ENCODE results near the gene MRPL30. TPM values are rescaled to one million over a fixed set of nuclear protein-coding genes. Genes with fewer than 3 reads are reported as not detected.

The MRPL30 gene
- total RNA-seq, 2 experiments from 2014 or later, result 21.1 to 22.2 TPM

GRCh38 chr2:99154643-99155536, 26.1 kb upstream of the MRPL30 start, which contains the start of the genes LIPT1 and TSGA10:
Gene LIPT1, plus strand, starts transcription at chr2:99154967. Its CDS starts 6,991 bp downstream, at chr2:99161958.
Gene TSGA10, minus strand, starts transcription at chr2:99154942. Its CDS starts 45,503 bp downstream, at chr2:99109439.
- Mint-ChIP-seq H3K27ac (peak within 1 kb of the TSS; percentile 72), H3K4me3 (no peak within 1 kb of the TSS), H3K9me3 (no peaks in the 10 kb centered on the region), H3K36me3 (ENCODE audit: low read depth) (peaks cover 19% of the 10 kb centered on the region), H3K4me1 (peaks cover 29% of the 10 kb centered on the region), H3K27me3 (no peaks in the 10 kb centered on the region)
- peak; percentile 93 for DNase-seq
- POLR2A ChIA-PET, result interaction anchor here (0.6 to 4.7 kb wide), 16 partner anchors 9 to 546 kb away, joined by 3 to 32 read pairs (median 4); partner anchors contain the start of genes C2orf15, COA5, MITD1 and MRPL30
- CTCF ChIA-PET, result interaction anchor here (1.2 to 4.5 kb wide), 4 partner anchors 13 to 25 kb away, joined by 3 to 23 read pairs (median 8); partner anchors contain the start of gene C2orf15

- Mint-ChIP-seq H3K9me3 (no peaks in the 10 kb centered on the region), H3K36me3 (ENCODE audit: low read depth) (peaks cover 19% of the 10 kb centered on the region), H3K27me3 (no peaks in the 10 kb centered on the region), H3K4me3 (no peak overlapping the region), H3K27ac (no peak overlapping the region), H3K4me1 (peaks cover 26% of the 10 kb centered on the region)
- ChIA-PET CTCF (interaction anchor here (1.5 to 4.5 kb wide), 3 partner anchors 11 to 23 kb away, joined by 5 to 23 read pairs (median 15); partner anchors contain the start of gene MITD1), POLR2A (interaction anchor here (1.3 to 4.7 kb wide), 4 partner anchors 13 to 427 kb away, joined by 3 to 32 read pairs (median 4); partner anchors contain the start of gene C2orf15)
- DNase-seq, result no peak
These were observed 24.1 kb upstream of the MRPL30 start for GRCh38 chr2:99156891-99157290.

- peaks cover 24% of the 10 kb centered on the region for H3K36me3 Mint-ChIP-seq (ENCODE audit: low read depth)
- H3K27ac Mint-ChIP-seq, result no peak overlapping the region
- no peak for DNase-seq
- H3K9me3 Mint-ChIP-seq, result no peaks in the 10 kb centered on the region
- no peak overlapping the region for H3K4me3 Mint-ChIP-seq
- POLR2A ChIA-PET, result interaction anchor here (1.6 to 4.7 kb wide), 2 partner anchors 11 to 17 kb away, joined by 4 to 32 read pairs; partner anchors contain the start of gene C2orf15
- H3K4me1 Mint-ChIP-seq, result peaks cover 26% of the 10 kb centered on the region
- H3K27me3 Mint-ChIP-seq, result no peaks in the 10 kb centered on the region
- CTCF ChIA-PET, result interaction anchor here (0.7 to 4.5 kb wide), 6 partner anchors 7 to 322 kb away, joined by 3 to 23 read pairs (median 4); partner anchors contain the start of genes C2orf15 and MITD1
These were observed 22.4 kb upstream of the MRPL30 start for GRCh38 chr2:99158599-99158998.

GRCh38 chr2:99159594-99159993, 21.4 kb upstream of the MRPL30 start:
- ChIA-PET CTCF (interaction anchor here (1.4 to 3.7 kb wide), 2 partner anchors 18 to 21 kb away, joined by 3 to 15 read pairs; partner anchors contain the start of genes C2orf15 and MITD1), POLR2A (no interaction called here)
- Mint-ChIP-seq H3K9me3 (no peaks in the 10 kb centered on the region), H3K4me1 (peaks cover 26% of the 10 kb centered on the region), H3K36me3 (ENCODE audit: low read depth) (peaks cover 31% of the 10 kb centered on the region), H3K27me3 (no peaks in the 10 kb centered on the region), H3K27ac (no peak overlapping the region), H3K4me3 (no peak overlapping the region)
- no peak for DNase-seq

GRCh38 chr2:99166218-99166617, 14.8 kb upstream of the MRPL30 start:
- no peak for DNase-seq
- peak overlapping the region; percentile 41 for H3K27ac Mint-ChIP-seq
- H3K4me3 Mint-ChIP-seq, result no peak overlapping the region
- no peaks in the 10 kb centered on the region for H3K27me3 Mint-ChIP-seq
- no peaks in the 10 kb centered on the region for H3K9me3 Mint-ChIP-seq
- ChIA-PET CTCF (interaction anchor here (0.7 to 1.5 kb wide), 4 partner anchors 8 to 281 kb away, joined by 4 read pairs; no protein-coding TSS in a partner anchor), POLR2A (interaction anchor here (0.7 to 1.5 kb wide), 2 partner anchors 10 to 14 kb away, joined by 3 to 6 read pairs; partner anchors contain the start of genes MITD1 and MRPL30)
- H3K36me3 Mint-ChIP-seq (ENCODE audit: low read depth), result peaks cover 60% of the 10 kb centered on the region
- peaks cover 17% of the 10 kb centered on the region for H3K4me1 Mint-ChIP-seq

- Mint-ChIP-seq H3K4me1 (peaks cover 24% of the 10 kb centered on the region), H3K27ac (peak overlapping the region; percentile 9), H3K9me3 (no peaks in the 10 kb centered on the region), H3K4me3 (no peak overlapping the region), H3K27me3 (no peaks in the 10 kb centered on the region), H3K36me3 (ENCODE audit: low read depth) (peaks cover 68% of the 10 kb centered on the region)
- ChIA-PET CTCF (interaction anchor here (0.6 to 3.3 kb wide), 4 partner anchors 9 to 321 kb away, joined by 3 to 23 read pairs (median 4); partner anchors contain the start of genes LIPT1, MITD1, MRPL30 and TSGA10), POLR2A (interaction anchor here (1.0 to 2.4 kb wide), 3 partner anchors 11 to 14 kb away, joined by 4 to 15 read pairs (median 4); partner anchors contain the start of genes MITD1 and MRPL30)
- DNase-seq, result no peak
These were observed 11.4 kb upstream of the MRPL30 start for GRCh38 chr2:99169534-99169933.

GRCh38 chr2:99171377-99172140, 9.4 kb upstream of the MRPL30 start:
- ChIA-PET POLR2A (no interaction called here), CTCF (interaction anchor here (0.5 kb wide), 1 partner anchor 334 kb away, joined by 3 read pairs; no protein-coding TSS in a partner anchor)
- Mint-ChIP-seq H3K9me3 (no peaks in the 10 kb centered on the region), H3K27me3 (no peaks in the 10 kb centered on the region), H3K4me3 (no peak overlapping the region), H3K36me3 (ENCODE audit: low read depth) (peaks cover 55% of the 10 kb centered on the region), H3K27ac (no peak overlapping the region), H3K4me1 (peaks cover 29% of the 10 kb centered on the region)
- DNase-seq, result no peak

- peaks cover 45% of the 10 kb centered on the region for H3K4me1 Mint-ChIP-seq
- DNase-seq, result no peak
- ChIA-PET CTCF (interaction anchor here (0.8 to 2.2 kb wide), 2 partner anchors 41 to 155 kb away, joined by 3 to 19 read pairs; partner anchors contain the start of genes EIF5B and TXNDC9), POLR2A (interaction anchor here (0.6 to 3.6 kb wide), 8 partner anchors 13 to 742 kb away, joined by 3 to 36 read pairs (median 10); partner anchors contain the start of genes C2orf15, EIF5B, LIPT1 and REV1)
- H3K9me3 Mint-ChIP-seq, result no peaks in the 10 kb centered on the region
- no peaks in the 10 kb centered on the region for H3K27me3 Mint-ChIP-seq
- H3K36me3 Mint-ChIP-seq (ENCODE audit: low read depth), result peaks cover 19% of the 10 kb centered on the region
- H3K27ac Mint-ChIP-seq, result peak overlapping the region; percentile 88
- peak overlapping the region; percentile 97 for H3K4me3 Mint-ChIP-seq
These were observed 628 bp downstream of the MRPL30 start for GRCh38 chr2:99181624-99182000.

- Mint-ChIP-seq H3K9me3 (no peaks in the 10 kb centered on the region), H3K36me3 (ENCODE audit: low read depth) (peaks cover 12% of the 10 kb centered on the region), H3K4me1 (peaks cover 40% of the 10 kb centered on the region), H3K4me3 (no peak overlapping the region), H3K27ac (no peak overlapping the region), H3K27me3 (no peaks in the 10 kb centered on the region)
- POLR2A ChIA-PET, result interaction anchor here (3.6 kb wide), 1 partner anchor 153 kb away, joined by 36 read pairs; the partner anchor contains the start of genes EIF5B and TXNDC9
- CTCF ChIA-PET, result no interaction called here
- no peak for DNase-seq
These were observed 2.0 kb downstream of the MRPL30 start for GRCh38 chr2:99183025-99183424.

GRCh38 chr2:99184811-99185210, 3.8 kb downstream of the MRPL30 start:
- no peak overlapping the region for H3K4me3 Mint-ChIP-seq
- POLR2A ChIA-PET, result no interaction called here
- no peak overlapping the region for H3K27ac Mint-ChIP-seq
- CTCF ChIA-PET, result interaction anchor here (1.6 kb wide), 1 partner anchor 152 kb away, joined by 4 read pairs; the partner anchor contains the start of gene TXNDC9
- peaks cover 20% of the 10 kb centered on the region for H3K36me3 Mint-ChIP-seq (ENCODE audit: low read depth)
- peaks cover 25% of the 10 kb centered on the region for H3K4me1 Mint-ChIP-seq
- H3K27me3 Mint-ChIP-seq, result no peaks in the 10 kb centered on the region
- DNase-seq, result no peak
- H3K9me3 Mint-ChIP-seq, result no peaks in the 10 kb centered on the region

GRCh38 chr2:99187011-99187410, 6.0 kb downstream of the MRPL30 start:
- Mint-ChIP-seq H3K36me3 (ENCODE audit: low read depth) (peaks cover 25% of the 10 kb centered on the region), H3K27me3 (no peaks in the 10 kb centered on the region), H3K4me3 (no peak overlapping the region), H3K9me3 (no peaks in the 10 kb centered on the region), H3K27ac (no peak overlapping the region), H3K4me1 (peaks cover 12% of the 10 kb centered on the region)
- no peak for DNase-seq
- CTCF ChIA-PET, result no interaction called here
- POLR2A ChIA-PET, result no interaction called here

- ChIA-PET POLR2A (no interaction called here), CTCF (no interaction called here)
- no peak for DNase-seq
- Mint-ChIP-seq H3K27ac (no peak overlapping the region), H3K4me3 (no peak overlapping the region), H3K27me3 (no peaks in the 10 kb centered on the region), H3K36me3 (ENCODE audit: low read depth) (peaks cover 36% of the 10 kb centered on the region), H3K9me3 (no peaks in the 10 kb centered on the region), H3K4me1 (peaks cover 7% of the 10 kb centered on the region)
These were observed 7.4 kb downstream of the MRPL30 start for GRCh38 chr2:99188357-99188756.

Measured in activated CD4-positive, alpha-beta memory T cell treated with anti-CD3 and anti-CD28 coated beads, Interleukin-2, amount 10 ng/mL, durations not matched to agents 7 days and 5 days (primary cell).